NCI-H2107 (cell line): ENCODE measurements around the gene GOSR2.
"Not testable (repeated sequence)": the region's sequence is repeated elsewhere in the genome, so short reads cannot be mapped to it uniquely, and the experiment has no call there.

Experiments
- DNase-seq: peaks from one replicate; lab custom pipeline; 2025; lab: John Stamatoyannopoulos, UW

The GOSR2 gene

GRCh38 chr17:46894024-46894423 is 28.9 kb upstream of the GOSR2 start:
- DNase-seq, result no peak

- no peak for DNase-seq
Observed at GRCh38 chr17:46894476-46895151, 28.3 kb upstream of the GOSR2 start.

- no peak for DNase-seq
Observed at GRCh38 chr17:46895171-46895570, 27.8 kb upstream of the GOSR2 start.

GRCh38 chr17:46896991-46897390 is 26.0 kb upstream of the GOSR2 start:
- DNase-seq, result no peak

DNA sequence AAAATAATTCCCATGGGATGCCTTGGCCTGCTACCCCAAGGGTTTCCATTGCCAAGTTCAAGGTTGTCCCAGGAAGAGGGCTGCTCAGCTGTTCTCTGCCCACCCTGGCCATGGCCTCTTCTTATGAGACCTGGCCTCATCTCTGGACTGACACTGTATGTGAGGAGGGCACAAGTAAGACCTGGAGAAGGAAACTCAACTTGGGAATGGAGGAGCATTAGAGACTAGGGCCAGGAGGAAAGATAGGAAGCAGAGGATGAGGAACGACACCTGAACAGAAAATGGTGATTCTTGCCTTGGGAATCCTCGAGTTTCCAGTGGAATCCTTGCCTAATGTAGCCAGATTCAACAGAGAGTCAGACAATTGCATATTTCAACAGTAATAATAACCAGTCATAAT is 24.6 kb upstream of the GOSR2 start:
- no peak for DNase-seq

DNA sequence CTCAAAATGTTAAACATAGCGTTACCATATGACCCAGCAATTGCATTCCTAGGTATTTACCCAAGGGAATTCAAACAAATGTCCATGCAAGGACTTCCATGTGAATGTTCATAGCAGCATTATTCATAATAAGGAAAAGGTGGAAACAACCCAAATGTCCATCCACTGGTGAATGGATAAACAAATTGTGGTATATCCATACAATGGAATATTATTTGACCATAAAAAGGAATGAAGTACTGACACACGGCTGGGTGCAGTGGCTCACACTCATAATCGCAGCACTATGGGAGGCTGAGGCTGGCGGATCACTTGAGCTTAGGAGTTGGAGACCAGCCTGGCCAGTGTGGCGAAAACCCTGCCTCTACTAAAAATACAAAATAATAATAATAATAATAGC is 24.1 kb upstream of the GOSR2 start:
- DNase-seq, result no peak

DNA sequence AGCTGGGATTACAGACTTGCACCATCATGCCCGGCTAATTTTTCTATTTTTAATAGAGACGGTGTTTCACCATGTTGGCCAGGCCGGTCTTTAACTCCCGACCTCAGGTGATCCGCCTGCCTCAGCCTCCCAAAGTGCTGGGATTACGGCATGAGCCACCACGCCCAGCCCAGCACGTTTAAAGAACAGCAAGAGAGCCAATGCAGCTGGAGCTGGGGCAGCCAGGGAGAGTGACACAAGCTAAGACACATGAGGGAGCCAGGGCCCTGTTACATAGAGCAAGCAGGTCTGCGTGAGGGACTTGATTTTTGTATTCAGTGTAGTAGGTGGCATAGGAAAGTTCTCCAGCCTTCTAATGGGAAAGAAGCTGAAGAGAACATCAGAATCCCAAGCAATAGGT is 21.7 kb upstream of the GOSR2 start:
- no peak for DNase-seq

- no peak for DNase-seq
Observed at GRCh38 chr17:46903762-46904672, 18.9 kb upstream of the GOSR2 start.

DNA sequence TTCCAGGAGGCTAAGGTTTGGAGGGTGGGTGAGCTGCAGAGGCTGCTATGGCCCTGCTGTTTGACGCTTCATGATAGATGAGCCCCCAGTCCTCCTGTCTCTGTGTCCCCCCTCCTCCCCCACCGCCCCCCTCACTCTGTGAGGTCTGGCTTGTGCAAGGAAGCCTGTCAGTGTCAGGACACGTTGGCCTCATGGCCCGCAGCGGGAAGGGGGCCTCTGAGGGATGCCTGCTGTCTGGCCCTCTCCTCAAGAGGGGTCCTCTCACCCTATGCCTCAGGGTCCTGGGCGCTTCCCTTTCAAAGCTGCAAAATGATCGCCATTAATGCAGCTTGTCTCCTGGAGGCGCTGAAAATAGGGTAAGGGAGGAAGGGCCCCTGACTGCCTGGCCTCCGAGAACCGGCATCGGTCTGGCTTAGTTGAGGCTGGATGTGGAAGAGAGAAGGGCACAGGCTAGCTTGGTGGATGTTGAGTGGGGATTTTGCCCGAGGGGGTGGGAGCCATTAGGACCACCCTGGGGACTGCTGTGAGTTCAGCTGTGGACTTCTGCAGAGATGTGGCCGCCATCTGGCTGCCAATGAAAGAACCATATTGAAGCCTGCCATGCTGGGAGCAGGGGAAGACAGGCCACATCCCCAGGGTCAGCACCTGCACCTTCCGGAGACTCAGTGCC is 14.8 kb upstream of the GOSR2 start:
- DNase-seq, result no peak

GRCh38 chr17:46910179-46910927 is 12.6 kb upstream of the GOSR2 start:
- DNase-seq, result no peak

DNA sequence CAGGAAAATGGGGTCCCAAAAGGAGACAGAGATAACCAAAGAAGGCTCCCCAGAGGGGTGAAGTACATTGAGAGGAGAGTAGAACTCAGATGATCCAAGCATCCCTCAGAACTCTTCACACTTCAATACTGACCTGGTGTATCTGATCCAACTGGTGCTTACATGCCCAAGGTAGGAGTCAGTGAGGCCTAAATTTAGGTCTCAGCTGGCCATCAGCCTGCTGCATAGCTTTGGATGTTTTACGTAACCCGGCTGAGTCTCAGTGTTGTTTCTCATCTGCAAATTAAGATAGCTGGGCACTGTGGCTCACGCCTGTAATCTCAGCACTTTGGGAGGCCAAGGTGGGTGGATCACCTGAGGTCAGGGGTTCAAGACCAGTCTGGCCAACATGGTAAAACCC is 11.6 kb upstream of the GOSR2 start:
- DNase-seq, result no peak

DNA sequence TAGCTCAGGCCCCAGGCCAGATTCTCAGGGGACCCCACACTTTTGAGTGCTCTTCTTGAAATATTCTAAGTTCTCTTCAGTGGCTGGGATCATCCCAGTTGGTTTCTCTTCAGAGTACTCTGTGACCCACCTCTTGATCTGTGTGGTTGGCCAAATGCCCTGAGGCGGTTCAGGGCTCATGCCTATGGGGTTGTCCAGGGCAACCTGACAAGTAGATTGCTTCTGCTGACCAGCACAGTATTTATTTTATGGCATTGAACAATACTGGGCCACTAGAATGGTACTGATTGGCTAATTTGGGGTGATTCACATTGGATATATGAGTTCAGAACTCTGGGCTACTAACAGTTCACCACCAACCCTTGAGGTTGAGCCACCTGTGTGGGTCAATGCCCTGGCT is 7.4 kb upstream of the GOSR2 start:
- no peak for DNase-seq

- no peak for DNase-seq
Observed at GRCh38 chr17:46916211-46916610, 6.7 kb upstream of the GOSR2 start.

DNA sequence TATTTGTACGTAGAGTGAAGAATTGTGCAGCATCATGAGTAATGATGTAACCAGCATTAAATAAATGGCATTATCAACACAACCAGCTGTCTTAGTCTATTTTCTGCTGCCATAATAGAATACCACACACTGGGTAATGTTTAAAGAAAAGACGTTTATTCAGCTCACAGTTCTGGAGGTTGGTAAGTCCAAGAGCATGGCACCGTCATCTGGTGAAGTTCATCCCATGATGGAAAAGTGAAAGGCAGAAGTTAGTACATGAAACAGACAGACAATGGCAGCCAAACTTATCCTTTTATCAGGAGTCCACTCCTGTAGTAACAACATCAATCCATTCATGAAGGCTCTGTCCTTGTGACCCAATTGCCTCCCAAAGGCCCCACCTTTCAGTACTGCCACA is 6.3 kb upstream of the GOSR2 start:
- no peak for DNase-seq

GRCh38 chr17:46917041-46917440 is 5.9 kb upstream of the GOSR2 start:
- no peak for DNase-seq

- no peak for DNase-seq
Observed at GRCh38 chr17:46917516-46917915, 5.4 kb upstream of the GOSR2 start.

GRCh38 chr17:46921962-46922361 is 998 bp upstream of the GOSR2 start:
- not testable (repeated sequence) for DNase-seq

DNA sequence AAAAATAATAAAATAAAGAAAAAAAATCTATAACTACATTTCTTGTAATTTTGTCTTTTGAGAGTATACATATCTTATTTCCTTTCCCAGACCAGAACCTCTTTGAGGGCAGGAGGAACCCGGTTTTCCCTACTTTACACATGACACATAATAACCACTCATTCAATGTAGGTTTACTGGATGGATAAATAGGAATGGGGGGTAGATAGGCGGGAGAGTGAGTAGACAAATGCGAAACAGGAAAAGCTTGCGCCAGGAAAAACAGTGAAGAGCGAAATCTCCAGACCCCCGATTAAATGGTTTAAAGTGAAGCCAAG is 515 bp upstream of the GOSR2 start:
- no peak for DNase-seq

DNA sequence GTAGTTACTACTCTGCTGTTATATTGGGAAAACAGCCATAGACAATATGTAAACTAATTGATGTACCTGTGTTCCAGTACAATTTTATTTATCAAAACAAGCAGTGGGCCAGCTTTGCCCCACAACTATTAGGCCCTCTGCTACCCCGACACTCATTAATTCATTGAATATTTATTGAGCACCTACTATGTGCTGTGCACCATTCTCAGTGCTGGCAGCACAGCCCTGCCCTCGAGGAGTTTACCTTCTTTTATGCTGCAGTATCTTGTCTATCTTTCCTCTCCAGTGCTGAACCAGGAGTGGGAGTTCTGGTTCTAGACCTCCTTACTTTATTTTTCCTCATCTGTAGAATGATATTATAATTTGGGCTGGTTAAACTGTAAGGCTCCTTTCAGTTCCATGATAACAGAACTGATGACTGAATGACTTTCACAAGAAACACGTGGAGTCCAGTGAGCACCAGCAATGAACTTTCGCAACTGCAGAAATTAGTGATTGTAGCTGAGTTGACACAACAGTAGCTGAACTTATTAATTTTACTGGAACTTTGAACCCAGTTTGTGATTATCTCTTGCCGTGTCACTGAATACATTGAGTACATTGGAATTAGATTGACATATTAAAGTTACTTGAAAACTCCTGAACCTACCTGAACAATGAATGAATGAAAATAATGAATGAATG is 2.4 kb downstream of the GOSR2 start:
- no peak for DNase-seq

DNA sequence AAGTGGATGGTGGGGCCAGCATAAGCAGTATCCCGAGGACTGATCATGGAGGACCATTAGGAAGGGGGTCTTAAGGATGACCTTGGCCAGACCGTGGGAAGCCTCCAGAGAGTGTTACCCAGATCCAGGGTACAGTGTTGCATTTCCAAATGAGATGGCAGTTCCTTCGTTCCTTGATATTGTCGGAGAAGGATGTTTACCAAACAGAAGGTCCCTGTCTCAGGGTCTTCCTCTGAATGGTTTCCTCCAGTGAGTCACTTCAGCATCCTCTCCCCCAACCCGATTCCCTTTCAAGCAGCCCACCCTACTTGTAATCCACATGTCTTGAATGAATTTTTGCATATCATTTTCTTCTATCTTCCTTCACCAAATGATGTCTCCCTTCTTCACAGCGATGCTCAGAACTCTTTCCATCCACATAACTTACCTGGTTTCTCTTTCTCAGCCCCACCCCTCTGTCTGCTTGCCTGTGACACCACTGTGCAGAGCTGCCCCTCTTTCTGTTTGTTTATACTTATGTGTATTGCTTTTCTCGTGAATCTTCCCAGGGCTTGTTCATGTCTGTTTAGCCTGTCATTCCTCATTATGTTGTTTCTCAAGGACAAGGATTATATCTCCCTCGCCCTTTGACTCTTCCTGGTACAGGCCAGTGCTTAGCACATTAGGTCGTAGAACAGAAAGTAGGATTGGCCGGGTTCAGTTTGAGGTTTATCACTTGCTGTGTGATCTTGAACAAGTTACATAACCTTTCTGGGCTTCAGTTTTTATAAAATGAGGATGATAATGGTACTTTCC is 5.7 kb downstream of the GOSR2 start:
- no peak for DNase-seq

DNA sequence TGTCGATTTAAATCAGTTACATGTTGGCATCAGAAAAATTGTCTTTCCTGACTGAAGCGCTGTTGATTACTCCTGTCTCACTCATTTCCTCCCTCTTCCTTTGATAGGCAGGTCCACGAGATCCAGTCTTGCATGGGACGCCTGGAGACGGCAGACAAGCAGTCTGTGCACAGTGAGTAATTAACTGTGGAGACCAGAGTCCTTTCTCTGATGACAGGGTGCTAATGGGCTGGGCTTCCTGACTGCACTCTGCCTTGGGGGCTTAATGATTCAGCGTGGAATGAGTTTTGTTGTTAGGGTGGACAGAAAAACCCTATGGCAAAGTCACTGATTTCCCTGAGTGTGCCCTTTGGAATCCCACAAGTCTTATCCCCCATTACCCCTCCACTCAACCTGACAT is 6.5 kb downstream of the GOSR2 start:
- DNase-seq, result no peak
